OCI-LY1 (cell line): ENCODE data around the gene LRP5.

Experiments used
- H2AFZ ChIP-seq: fragments of 200-600 bp; sonication (generic), shearing (Covaris generic); 2 replicates; pipeline ENCODE4 v1.6.0; 2014; ENCODE audit warnings: antibody characterized with exemption, mild to moderate bottlenecking, low read length
- H3F3A ChIP-seq: fragments of 200-600 bp; sonication (generic), shearing (Covaris generic); 2 replicates; pipeline ENCODE4 v1.6.0; 2014; ENCODE audit warnings: mild to moderate bottlenecking, antibody characterized with exemption, low read length, moderate library complexity; ENCODE audit not compliant: insufficient read depth
- H3K27ac ChIP-seq: fragments of 200-600 bp; sonication (generic); 2 replicates; pipeline ENCODE4 v1.5.1; 2014; ENCODE audit warnings: low read length, mixed run types, mild to moderate bottlenecking, low read depth; ENCODE audit not compliant: poor library complexity, severe bottlenecking
- H3K27me3 ChIP-seq: fragments of 200-600 bp; sonication (generic); 2 replicates; pipeline ENCODE4 v1.6.0; 2014; ENCODE audit warnings: antibody characterized with exemption, mild to moderate bottlenecking, low read length, moderate library complexity; ENCODE audit not compliant: insufficient read depth
- H3K36me3 ChIP-seq: fragments of 200-600 bp; sonication (generic); 2 replicates; pipeline ENCODE4 v1.6.1; 2014; ENCODE audit warnings: mild to moderate bottlenecking, antibody characterized with exemption, low read length, moderate library complexity, mixed read lengths; ENCODE audit not compliant: insufficient read depth
- H3K4me1 ChIP-seq: fragments of 200-600 bp; sonication (generic); 2 replicates; pipeline ENCODE4 v1.5.1; 2014; ENCODE audit warnings: mild to moderate bottlenecking, low read length, moderate library complexity; ENCODE audit not compliant: insufficient read depth, severe bottlenecking
- H3K4me2 ChIP-seq: fragments of 200-600 bp; sonication (generic), shearing (Covaris generic); 2 replicates; pipeline ENCODE4 v1.6.1; 2014; ENCODE audit warnings: low read length
- H3K4me3 ChIP-seq: fragments of 200-600 bp; sonication (generic); 2 replicates; pipeline ENCODE4 v1.5.1; 2014; ENCODE audit warnings: low read length, low read depth, mild to moderate bottlenecking, mixed read lengths; ENCODE audit not compliant: poor library complexity, severe bottlenecking
- H3K79me2 ChIP-seq: fragments of 200-600 bp; shearing (Covaris generic); 2 replicates; pipeline ENCODE4 v1.6.1; 2016; ENCODE audit warnings: mixed run types, low read length, mixed read lengths; ENCODE audit not compliant: insufficient read depth
- H3K9ac ChIP-seq: fragments of 200-600 bp; sonication (generic), shearing (Covaris generic); 2 replicates; pipeline ENCODE4 v1.6.1; 2014; ENCODE audit warnings: mild to moderate bottlenecking, low read length, mixed read lengths
- H3K9me2 ChIP-seq: fragments of 200-600 bp; sonication (generic), shearing (Covaris generic); 2 replicates; pipeline ENCODE4 v1.6.1; 2014; ENCODE audit warnings: low read depth, mild to moderate bottlenecking, low read length, mixed read lengths
- H3K9me3 ChIP-seq: fragments of 200-600 bp; shearing (Covaris generic); 2 replicates; pipeline ENCODE4 v1.6.1; 2014; ENCODE audit warnings: low read length, mixed read lengths
- H4K20me1 ChIP-seq: fragments of 200-600 bp; sonication (generic), shearing (Covaris generic); 2 replicates; pipeline ENCODE4 v1.6.0; 2016; ENCODE audit warnings: mild to moderate bottlenecking, low read length; ENCODE audit not compliant: insufficient read depth
- EZH2 ChIP-seq: fragments of 200-600 bp; sonication (generic), shearing (Covaris generic); IDR thresholded peaks from 2 replicates; pipeline ENCODE4 v1.8.0; 2017; ENCODE audit warnings: borderline replicate concordance, mixed run types, mild to moderate bottlenecking, antibody characterized with exemption, low read length, moderate library complexity, mixed read lengths
- TF ChIP-seq, protein P1 (sequence below): fragments of 200-600 bp; sonication (generic), shearing (Covaris generic); IDR thresholded peaks from 2 replicates; pipeline ENCODE4 v1.5.1; 2017; ENCODE audit warnings: mild to moderate bottlenecking, antibody characterized with exemption, low read length, moderate library complexity, mixed read lengths

The LRP5 gene

DNA sequence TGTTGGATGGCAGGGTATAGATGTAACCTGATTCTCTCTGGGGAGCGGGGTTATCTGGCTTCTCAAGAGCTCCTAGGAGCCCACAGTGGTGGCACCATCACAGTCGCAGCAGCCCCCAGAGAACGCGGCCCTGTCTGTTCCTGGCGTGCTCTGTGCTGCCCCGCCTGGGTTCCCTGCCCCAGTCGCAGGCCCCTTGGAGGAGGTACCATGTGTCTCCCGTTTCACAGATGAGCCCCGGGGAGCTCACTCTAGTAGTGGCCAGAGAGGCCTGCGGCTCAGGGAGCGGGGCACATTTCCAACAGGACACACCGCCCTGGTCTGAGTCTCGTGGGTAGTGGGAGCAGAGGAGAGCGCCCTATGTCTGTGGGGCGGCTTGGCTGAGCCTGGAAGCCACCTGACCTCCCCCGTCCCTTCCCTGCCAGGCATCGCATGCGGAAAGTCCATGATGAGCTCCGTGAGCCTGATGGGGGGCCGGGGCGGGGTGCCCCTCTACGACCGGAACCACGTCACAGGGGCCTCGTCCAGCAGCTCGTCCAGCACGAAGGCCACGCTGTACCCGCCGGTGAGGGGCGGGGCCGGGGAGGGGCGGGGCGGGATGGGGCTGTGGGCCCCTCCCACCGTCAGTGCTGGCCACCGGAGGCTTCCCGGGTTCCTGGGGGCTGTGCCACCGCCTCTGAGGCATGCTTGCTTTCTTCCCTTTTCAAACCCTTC, 127.1 kb downstream of the LRP5 start:
- Histone ChIP-seq H3F3A (no peaks in the 10 kb centered on the region), H3K27ac (no peak overlapping the region), H4K20me1 (no peaks in the 10 kb centered on the region), H2AFZ (no peak overlapping the region), H3K9ac (no peak overlapping the region), H3K4me2 (no peak overlapping the region), H3K4me3 (no peak overlapping the region), H3K9me2 (no peaks in the 10 kb centered on the region), H3K36me3 (no peaks in the 10 kb centered on the region), H3K4me1 (peaks cover 15% of the 10 kb centered on the region), H3K27me3 (0 out of 2 replicates have a peak, but pooled peaks cover 6% of the 10 kb centered on the region), H3K9me3 (no peaks in the 10 kb centered on the region), H3K79me2 (no peaks in the 10 kb centered on the region)
- TF ChIP-seq, protein P1, sequence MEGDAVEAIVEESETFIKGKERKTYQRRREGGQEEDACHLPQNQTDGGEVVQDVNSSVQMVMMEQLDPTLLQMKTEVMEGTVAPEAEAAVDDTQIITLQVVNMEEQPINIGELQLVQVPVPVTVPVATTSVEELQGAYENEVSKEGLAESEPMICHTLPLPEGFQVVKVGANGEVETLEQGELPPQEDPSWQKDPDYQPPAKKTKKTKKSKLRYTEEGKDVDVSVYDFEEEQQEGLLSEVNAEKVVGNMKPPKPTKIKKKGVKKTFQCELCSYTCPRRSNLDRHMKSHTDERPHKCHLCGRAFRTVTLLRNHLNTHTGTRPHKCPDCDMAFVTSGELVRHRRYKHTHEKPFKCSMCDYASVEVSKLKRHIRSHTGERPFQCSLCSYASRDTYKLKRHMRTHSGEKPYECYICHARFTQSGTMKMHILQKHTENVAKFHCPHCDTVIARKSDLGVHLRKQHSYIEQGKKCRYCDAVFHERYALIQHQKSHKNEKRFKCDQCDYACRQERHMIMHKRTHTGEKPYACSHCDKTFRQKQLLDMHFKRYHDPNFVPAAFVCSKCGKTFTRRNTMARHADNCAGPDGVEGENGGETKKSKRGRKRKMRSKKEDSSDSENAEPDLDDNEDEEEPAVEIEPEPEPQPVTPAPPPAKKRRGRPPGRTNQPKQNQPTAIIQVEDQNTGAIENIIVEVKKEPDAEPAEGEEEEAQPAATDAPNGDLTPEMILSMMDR, result no peak
- TF ChIP-seq EZH2, result no peak

GRCh38 chr11:68440224-68440623, 127.8 kb downstream of the LRP5 start:
- Histone ChIP-seq H3K9ac (no peak overlapping the region), H3K4me1 (peaks cover 15% of the 10 kb centered on the region), H3K79me2 (no peaks in the 10 kb centered on the region), H3K4me3 (no peak overlapping the region), H3K9me2 (no peaks in the 10 kb centered on the region), H3F3A (no peaks in the 10 kb centered on the region), H3K36me3 (no peaks in the 10 kb centered on the region), H3K27ac (no peak overlapping the region), H3K4me2 (no peak overlapping the region), H3K27me3 (0 out of 2 replicates have a peak, but pooled peaks cover 6% of the 10 kb centered on the region), H4K20me1 (no peaks in the 10 kb centered on the region), H2AFZ (no peak overlapping the region), H3K9me3 (no peaks in the 10 kb centered on the region)
- TF ChIP-seq, protein P1, result no peak
- TF ChIP-seq EZH2, result no peak

GRCh38 chr11:68441466-68442230, 129.3 kb downstream of the LRP5 start:
- Histone ChIP-seq H4K20me1 (no peaks in the 10 kb centered on the region), H3K27ac (no peak overlapping the region)

More at GRCh38 chr11:68441466-68442230, 129.3 kb downstream of the LRP5 start:
- Histone ChIP-seq H3K4me1 (peaks cover 15% of the 10 kb centered on the region), H3F3A (no peaks in the 10 kb centered on the region), H3K9me3 (no peaks in the 10 kb centered on the region), H2AFZ (no peak overlapping the region), H3K36me3 (no peaks in the 10 kb centered on the region), H3K4me2 (no peak overlapping the region), H3K27me3 (0 out of 2 replicates have a peak, but pooled peaks cover 3% of the 10 kb centered on the region), H3K9ac (no peak overlapping the region), H3K4me3 (no peak overlapping the region), H3K9me2 (no peaks in the 10 kb centered on the region), H3K79me2 (no peaks in the 10 kb centered on the region)
- TF ChIP-seq, protein P1, result no peak
- TF ChIP-seq EZH2, result no peak
